HCT116 (cell line): ENCODE data around the gene HPRT1.

Experiments used
- CTCF ChIP-seq, 3 experiments: fragments of 200-600 bp in 1 of 3; sonication (generic) in 1 of 3; IDR thresholded peaks in 2 of 3; conservative IDR thresholded peaks in 1 of 3; 2 replicates each; pipeline ENCODE4 v1.5.1; 2012 to 2017; ENCODE audit warnings: low read depth in 2 of 3, low read length in 2 of 3, antibody characterized with exemption in 1 of 3, borderline replicate concordance in 1 of 3, control low read depth in 1 of 3, mild to moderate bottlenecking in 1 of 3, mixed read lengths in 1 of 3, mixed run types in 1 of 3, moderate library complexity in 1 of 3; ENCODE audit not compliant: insufficient read depth in 1 of 3
- MAX ChIP-seq: IDR thresholded peaks from 2 replicates; pipeline ENCODE4 v1.6.1; 2012
- POLR2A ChIP-seq: IDR thresholded peaks from 2 replicates; pipeline ENCODE4 v1.7.0; 2011; ENCODE audit warnings: borderline replicate concordance; ENCODE audit not compliant: insufficient read depth, insufficient read length; ENCODE audit errors: extremely low read depth
- TCF7L2 ChIP-seq: IDR thresholded peaks from 2 replicates; pipeline ENCODE4 v1.7.0; 2011; ENCODE audit warnings: borderline replicate concordance, inconsistent platforms; ENCODE audit not compliant: insufficient read depth, insufficient read length; ENCODE audit errors: extremely low read depth

DNA sequence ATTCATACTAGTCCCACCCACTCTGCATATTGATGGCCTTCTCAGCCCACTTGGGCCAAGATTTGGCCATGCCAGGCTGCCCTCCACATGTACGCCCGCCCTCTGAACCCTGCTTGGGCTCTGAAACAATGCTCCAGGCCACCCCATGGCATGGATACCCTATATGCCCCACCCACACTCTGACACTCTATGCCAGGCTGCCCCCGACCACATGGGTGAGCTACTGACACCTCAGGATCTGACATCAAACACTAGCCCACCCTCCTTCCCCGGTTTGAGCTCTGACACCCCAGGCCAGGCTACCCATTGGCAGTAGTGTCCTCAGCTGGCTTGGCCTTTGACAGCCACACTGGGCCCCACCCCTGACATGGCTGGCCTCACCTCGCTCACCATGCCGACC lies 69.5 kb downstream of the HPRT1 start:
- TF ChIP-seq CTCF (IDR thresholded peaks at IDR 0.05 in 2 of 3, conservative IDR thresholded peaks at IDR 0.05 in 1 of 3; ENCODE audit: borderline replicate concordance in 1 of 3, insufficient read depth in 1 of 3, low read depth in 2 of 3, low read length in 2 of 3) (no peak), MAX (no peak), POLR2A (no peak), TCF7L2 (no peak)
